Activated T-cell treated with anti-CD3 and anti-CD28 coated beads for 24 hours (primary cell): ENCODE results near the gene MATN1.

Source experiments
- DNase-seq: peaks from one replicate; pipeline ENCODE4 v3.0.0-alpha.2; 2020; ENCODE audit warnings: low read depth

The MATN1 gene

GRCh38 chr1:30718091-30718635, 5.2 kb downstream of the MATN1 start:
- peak; percentile 99 for DNase-seq

DNA sequence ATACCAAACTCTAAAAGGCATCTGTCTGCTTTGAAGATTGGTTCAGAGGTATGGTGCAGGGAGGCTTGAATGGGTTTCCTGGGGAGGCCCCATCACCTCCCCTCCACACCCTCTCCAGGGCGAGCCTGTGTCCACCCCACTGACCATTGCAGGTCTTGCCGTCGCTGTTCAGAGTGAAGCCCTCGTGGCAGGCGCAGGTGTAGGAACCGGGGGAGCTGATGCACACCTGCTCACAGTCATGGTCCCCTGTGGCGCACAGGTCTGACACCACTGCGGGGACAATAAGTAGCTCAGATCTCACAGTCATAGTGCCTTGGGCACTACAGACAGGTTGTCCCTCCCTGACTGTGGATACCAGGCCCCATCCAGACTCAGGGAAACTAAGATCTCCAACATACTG, 6.7 kb downstream of the MATN1 start:
- no peak for DNase-seq

DNA sequence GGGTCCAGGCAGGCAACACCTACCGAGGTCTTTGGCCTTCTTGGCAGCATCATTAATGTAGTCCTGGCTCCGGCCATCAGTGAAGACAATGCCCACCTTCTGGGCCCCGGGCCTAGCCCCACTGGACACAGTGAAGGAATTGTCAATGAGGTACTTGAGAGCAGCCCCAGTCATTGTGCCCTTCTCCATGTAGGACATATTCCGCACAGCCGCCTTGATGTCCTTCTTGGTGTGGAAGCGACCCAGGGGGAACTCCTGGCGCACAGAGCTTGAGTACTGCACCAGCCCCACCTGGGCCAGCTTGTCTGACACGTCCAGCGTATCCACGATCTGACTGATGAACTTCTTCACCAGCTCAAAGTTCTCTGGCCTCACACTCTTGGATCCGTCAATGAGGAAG, 7.5 kb downstream of the MATN1 start:
- no peak for DNase-seq

GRCh38 chr1:30715216-30715615, 8.2 kb downstream of the MATN1 start:
- DNase-seq = no peak

GRCh38 chr1:30714536-30715090, 8.8 kb downstream of the MATN1 start:
- no peak for DNase-seq

DNA sequence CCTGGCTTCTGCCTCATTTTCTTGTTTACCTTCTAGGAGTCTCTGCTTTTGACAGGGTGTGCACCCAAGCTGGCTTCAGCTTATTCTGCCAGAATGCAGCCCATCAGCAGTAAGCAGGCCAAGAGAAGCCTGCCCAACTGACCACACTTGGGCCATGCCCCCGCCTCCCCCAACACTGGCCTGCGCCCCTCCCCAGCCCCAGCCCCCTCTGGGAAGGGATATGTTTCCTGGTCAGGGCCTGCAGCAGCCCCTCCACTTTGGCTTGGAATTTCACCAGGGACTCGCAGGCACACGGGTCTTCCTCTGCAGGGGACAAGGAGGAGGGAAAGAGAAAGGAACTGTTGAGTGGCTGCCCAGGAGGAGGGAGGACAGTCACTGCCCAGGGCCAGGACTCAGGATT, 9.4 kb downstream of the MATN1 start:
- no peak for DNase-seq

DNA sequence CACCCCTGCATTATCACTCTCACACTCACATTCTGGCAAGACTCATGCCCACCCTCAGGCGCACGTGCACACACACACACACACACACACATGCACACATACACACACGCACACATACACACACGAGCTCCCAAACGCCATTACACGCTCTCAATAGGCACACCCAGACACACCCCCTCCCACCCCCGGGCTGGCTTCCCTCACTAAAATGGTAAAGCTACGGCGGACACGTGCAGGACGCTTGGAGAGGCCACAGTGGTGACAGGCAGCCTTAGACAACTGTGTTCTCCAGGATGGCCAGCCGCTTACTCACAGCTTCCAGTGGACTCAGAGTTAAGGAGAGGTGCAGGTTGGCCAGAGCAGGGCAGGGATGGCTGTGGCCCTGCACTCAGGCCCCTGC, 10.1 kb downstream of the MATN1 start:
- DNase-seq = no peak

GRCh38 chr1:30712583-30712982, 10.8 kb downstream of the MATN1 start:
- DNase-seq = no peak

DNA sequence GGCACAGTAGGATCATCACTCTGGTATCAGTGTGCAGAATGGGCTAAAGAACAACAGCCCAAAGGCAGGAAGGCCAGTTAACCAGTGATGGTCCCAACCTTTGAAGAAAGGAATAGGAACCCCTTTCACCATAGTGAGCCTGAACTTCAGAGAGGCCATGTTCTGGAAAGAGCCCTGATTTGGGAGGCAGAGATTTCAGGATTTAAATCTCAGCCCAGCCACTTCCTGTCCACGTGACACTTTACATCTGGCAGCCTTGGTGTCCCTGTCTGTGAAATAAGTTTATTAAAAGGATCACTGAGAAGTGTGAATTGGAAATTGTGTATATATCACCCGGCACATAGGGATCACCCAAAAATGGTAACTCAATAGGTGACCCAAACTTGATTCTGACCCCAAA, 13.0 kb downstream of the MATN1 start:
- DNase-seq = no peak

DNA sequence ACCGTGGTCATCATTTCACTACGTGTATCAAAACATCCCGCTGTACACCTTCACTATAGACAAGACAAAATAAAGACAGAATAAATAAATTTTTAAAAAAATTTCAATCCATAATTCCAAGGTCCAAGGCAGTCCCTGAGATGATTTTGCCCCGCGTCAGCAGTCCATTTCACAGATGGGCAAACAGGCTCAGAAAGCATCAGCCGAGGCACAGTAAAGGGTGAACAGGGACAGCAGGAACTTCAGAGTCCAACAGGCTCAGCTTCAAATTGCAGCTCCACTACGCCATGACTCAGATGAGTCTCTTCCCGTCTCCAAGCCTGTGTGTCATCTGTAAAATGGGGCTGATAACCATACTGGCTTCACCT, 15.0 kb downstream of the MATN1 start:
- no peak for DNase-seq

GRCh38 chr1:30707412-30708360, 15.7 kb downstream of the MATN1 start:
- DNase-seq = peak; percentile 49

- DNase-seq = no peak
Measured at GRCh38 chr1:30706528-30706927, 16.9 kb downstream of the MATN1 start.

DNA sequence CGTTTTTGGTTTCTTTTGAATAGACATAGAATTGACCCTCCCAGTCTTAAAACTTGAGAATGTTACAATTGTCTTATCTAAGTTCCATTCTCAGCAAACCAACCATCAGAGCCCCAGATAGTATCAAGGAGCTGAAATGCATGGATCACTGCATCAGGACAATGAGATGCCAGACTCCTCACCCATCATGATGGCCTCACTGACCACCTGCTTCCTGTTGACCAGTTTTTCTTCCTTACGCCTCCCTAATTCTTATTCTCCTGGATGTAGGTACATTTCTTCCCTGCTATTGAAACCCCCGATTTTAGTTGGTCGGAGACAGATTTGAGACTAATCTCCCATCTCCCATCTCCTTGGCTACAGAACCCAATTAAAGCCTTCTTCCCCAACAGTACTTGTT, 17.7 kb downstream of the MATN1 start:
- DNase-seq = no peak

DNA sequence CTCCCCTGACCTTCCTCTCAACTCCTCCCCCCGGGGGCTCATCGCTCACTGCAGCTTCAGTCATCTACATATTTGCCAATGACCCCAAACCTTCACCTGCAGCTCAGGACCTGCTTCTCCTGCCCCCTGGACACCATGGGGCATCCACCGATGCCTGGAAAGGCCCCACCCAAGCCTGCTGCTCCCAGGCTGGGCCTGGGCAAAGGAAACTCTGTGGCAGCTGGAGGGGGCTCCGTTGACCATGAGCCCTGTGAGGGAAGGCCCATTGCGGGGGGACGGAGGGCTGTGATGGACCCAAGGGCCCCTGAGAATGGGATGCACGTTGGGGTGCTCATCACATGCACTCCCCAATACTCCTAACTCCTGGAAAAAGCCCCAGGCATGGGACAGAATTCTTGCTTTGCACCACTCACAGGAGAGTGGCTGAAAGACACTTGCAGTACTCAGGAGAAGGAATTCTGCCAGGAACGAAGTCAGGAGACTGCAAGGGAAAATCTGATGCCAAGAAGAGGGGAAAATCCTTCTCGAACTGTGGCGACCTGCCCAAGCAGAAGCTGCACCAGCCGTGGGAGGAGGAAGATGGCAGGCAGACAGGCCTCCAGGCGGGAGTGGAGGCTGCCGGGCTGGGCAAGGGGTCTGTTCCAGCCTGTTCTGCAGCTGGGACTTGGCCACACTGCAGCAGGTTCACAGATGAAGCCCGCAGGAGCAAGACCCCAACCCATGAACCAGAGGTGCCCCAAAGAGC, 18.4 kb downstream of the MATN1 start:
- no peak for DNase-seq

- no peak for DNase-seq
Measured at GRCh38 chr1:30704271-30704670, 19.1 kb downstream of the MATN1 start.

DNA sequence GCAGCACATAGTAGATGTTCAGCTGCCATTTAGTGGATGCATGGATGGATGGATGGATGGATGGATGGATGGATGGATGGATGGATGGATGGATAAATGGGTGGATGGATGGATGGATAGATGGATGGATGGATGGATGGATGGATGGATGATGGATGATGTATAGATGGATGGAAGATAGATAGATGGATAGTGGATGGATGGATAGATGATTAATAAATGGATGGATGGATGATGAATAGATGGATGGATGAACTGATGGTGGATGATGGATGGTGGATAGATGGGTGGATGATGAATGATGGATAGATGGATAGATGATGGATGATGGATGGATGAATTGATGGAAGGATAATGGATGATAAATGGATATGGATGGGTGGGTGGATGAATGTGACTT, 20.6 kb downstream of the MATN1 start:
- no peak for DNase-seq

DNA sequence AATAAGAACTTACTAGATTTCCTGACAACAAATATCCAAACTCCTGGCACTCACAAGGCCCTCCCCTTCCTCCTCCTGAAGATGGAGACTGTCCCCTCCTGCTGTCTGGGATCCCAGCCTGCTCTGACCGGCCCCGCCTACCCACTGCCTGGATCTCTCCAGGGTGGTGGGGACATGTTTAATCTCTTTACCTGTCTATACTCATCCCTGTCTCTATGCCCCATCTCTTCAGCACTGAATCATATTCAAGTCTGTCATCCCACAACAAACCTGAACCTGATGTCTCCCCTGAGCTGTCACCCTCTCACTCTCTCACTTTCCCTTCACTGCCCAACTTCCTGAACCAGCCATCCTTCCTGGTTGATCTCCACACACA, 22.1 kb downstream of the MATN1 start:
- no peak for DNase-seq

- no peak for DNase-seq
Measured at GRCh38 chr1:30700528-30701257, 22.7 kb downstream of the MATN1 start.

DNA sequence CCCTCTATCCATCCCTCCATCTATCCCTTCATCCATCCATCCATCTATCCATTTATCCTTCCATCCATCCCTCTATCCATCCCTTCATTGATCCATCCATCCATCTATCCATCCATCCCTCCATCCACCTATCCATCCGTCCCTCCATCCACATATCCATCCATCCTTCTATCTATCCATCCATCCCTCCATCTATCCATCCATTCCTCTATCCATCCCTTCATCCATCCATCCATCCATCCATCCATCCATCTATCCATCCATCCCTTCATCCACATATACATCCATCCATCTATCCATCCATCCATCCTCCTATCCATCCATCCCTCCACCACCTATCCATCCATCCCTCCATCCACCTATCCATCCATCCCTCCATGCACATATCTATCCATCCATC, 23.6 kb downstream of the MATN1 start:
- no peak for DNase-seq

- no peak for DNase-seq
Measured at GRCh38 chr1:30698401-30698981, 24.9 kb downstream of the MATN1 start.

DNA sequence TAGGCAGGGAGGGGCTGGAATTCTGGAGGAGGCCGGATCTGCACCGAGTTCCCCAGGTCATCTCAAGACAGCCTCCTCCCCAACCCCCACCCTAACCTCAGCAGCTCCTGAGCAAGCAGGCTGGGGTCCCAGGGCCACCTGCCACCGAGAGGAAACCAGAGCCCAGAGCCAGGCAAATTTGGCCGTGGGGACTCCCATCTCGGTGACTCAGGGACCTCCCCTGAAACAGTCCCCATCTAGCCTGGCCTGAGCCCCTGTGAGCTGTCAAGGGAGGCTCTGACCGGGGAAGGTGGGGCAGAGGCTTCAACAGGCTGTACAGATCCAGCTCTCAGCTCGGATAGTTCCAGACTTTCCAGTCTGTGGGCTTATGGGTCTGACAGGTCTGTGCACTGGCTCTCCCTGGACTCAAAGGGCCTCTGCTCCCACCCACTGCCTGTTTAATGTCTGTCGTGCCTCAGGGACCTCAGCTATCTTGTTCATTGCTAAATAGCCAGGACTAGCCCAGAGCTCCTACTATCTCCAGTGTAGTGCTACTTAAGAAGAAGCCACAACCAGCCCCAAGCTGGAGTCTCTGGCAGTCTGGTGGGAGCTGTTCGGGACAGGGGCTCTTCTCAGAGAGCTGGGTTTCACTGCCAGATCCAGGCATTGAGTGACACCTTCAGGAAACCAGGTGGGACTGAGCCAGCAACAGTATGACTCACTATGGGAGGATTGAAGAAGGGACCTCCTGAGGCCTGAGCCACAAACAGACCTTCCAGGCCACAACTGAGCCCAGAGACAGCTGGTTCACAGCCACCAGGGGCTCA, 25.6 kb downstream of the MATN1 start:
- DNase-seq = no peak
